A549 (cell line): ENCODE data around the gene SAMD4B. TPM values are rescaled to one million over a fixed set of nuclear protein-coding genes. Genes with fewer than 3 reads are reported as not detected.

ENCODE experiments used
- ATAC-seq, 2 experiments: fragments of 200-7000 bp in 1 of 2; fragments of >200 bp in 1 of 2; cut with Nextera tagmentation in 1 of 2; cut with Tn5 transposase in 1 of 2; 3 replicates each; pipeline versions ENCODE4 v1.8.0 to v1.9.1; 2018 to 2020; ENCODE audit warnings: mild to moderate bottlenecking in 1 of 2, moderate library complexity in 1 of 2
- CTCF ChIA-PET: fragments of 300-600 bp; sonication (Branson Sonifier 250); formaldehyde crosslinking; extraction: SDS; loops from one replicate; lab custom pipeline; 2021; ENCODE audit warnings: antibody characterized with exemption, inconsistent platforms; lab: Yijun Ruan, JAX
- POLR2A ChIA-PET: fragments of 350-600 bp; formaldehyde crosslinking; extraction: SDS; loops from one replicate; lab custom pipeline; 2021; ENCODE audit warnings: antibody characterized with exemption, inconsistent platforms; lab: Yijun Ruan, JAX
- DNase-seq, 2 experiments: peaks; one replicate each; pipeline versions ENCODE4 v3.0.0 to v3.0.0-alpha.2; 2011 to 2016; ENCODE audit warnings: low read depth in 1 of 2, low spot score in 1 of 2
- FAIRE-seq: peaks from 2 replicates; lab custom pipeline; 2011; peaks lifted over from hg19 to GRCh38; lab: Jason Lieb, UNC
- H3K27ac ChIP-seq, 2 experiments: fragments of >200 bp; sonication (Bioruptor Twin); formaldehyde crosslinking; 3 replicates each; pipeline ENCODE4 v1.5.1; 2016 to 2017
- H3K4me1 ChIP-seq: fragments of >200 bp; sonication (Bioruptor Twin); formaldehyde crosslinking; 3 replicates; pipeline ENCODE4 v1.6.1; 2016
- H3K4me2 ChIP-seq: fragments of >200 bp; sonication (Bioruptor Twin); formaldehyde crosslinking; 3 replicates; pipeline ENCODE4 v1.6.1; 2016
- H3K4me3 ChIP-seq: fragments of >200 bp; sonication (Bioruptor Twin); formaldehyde crosslinking; 3 replicates; pipeline ENCODE4 v1.5.1; 2016
- H3K9me3 ChIP-seq: fragments of >200 bp; sonication (Bioruptor Twin); formaldehyde crosslinking; 3 replicates; pipeline ENCODE4 v1.6.1; 2016
- BHLHE40 ChIP-seq: IDR thresholded peaks from 2 replicates; pipeline ENCODE4 v1.6.1; 2012; ENCODE audit warnings: low read depth, low read length, inconsistent platforms
- CBX8 ChIP-seq: fragments of 200-600 bp; sonication (generic); IDR thresholded peaks from 2 replicates; pipeline ENCODE4 v1.6.1; 2016
- CHD2 ChIP-seq: fragments of 150-350 bp; IDR thresholded peaks from 2 replicates; pipeline ENCODE4 v1.6.1; 2014; ENCODE audit warnings: low read length; ENCODE audit not compliant: partially characterized antibody
- EHF ChIP-seq: fragments of 250-450 bp; sonication (Bioruptor Pico); IDR thresholded peaks from 2 replicates; pipeline ENCODE4 v1.5.0; 2020; ENCODE audit warnings: mild to moderate bottlenecking
- EHMT2 ChIP-seq: fragments of 200-600 bp; sonication (generic); IDR thresholded peaks from 2 replicates; pipeline ENCODE4 v1.6.1; 2016; ENCODE audit warnings: antibody characterized with exemption, low read depth, mild to moderate bottlenecking, moderate library complexity
- ESRRA ChIP-seq: fragments of 150-350 bp; IDR thresholded peaks from 2 replicates; pipeline ENCODE4 v1.6.1; 2014; ENCODE audit warnings: mild to moderate bottlenecking, low read length, borderline replicate concordance
- FOXS1 ChIP-seq: fragments of 250-450 bp; sonication (Bioruptor Pico); IDR thresholded peaks from 2 replicates; pipeline ENCODE4 v1.5.0; 2020; ENCODE audit warnings: mild to moderate bottlenecking, moderate library complexity
- HEYL ChIP-seq: fragments of 250-450 bp; sonication (Bioruptor Pico); IDR thresholded peaks from 2 replicates; pipeline ENCODE4 v1.8.0; 2021; ENCODE audit warnings: mild to moderate bottlenecking, moderate library complexity
- HOXB5 ChIP-seq: fragments of 250-450 bp; sonication (Bioruptor Pico); IDR thresholded peaks from 2 replicates; pipeline ENCODE4 v1.5.0; 2020; ENCODE audit warnings: mild to moderate bottlenecking, moderate library complexity
- KDM1A ChIP-seq: fragments of 200-600 bp; sonication (generic); IDR thresholded peaks from 2 replicates; pipeline ENCODE4 v1.6.1; 2016; ENCODE audit warnings: low read depth, mild to moderate bottlenecking
- MAFK ChIP-seq: fragments of 450-650 bp; IDR thresholded peaks from 2 replicates; pipeline ENCODE4 v1.6.1; 2014; ENCODE audit not compliant: partially characterized antibody
- MYC ChIP-seq: IDR thresholded peaks from 2 replicates; pipeline ENCODE4 v1.6.1; 2012; ENCODE audit warnings: mild to moderate bottlenecking, inconsistent platforms, low read length, improper control_type of control experiment, borderline replicate concordance
- NPAS2 ChIP-seq: fragments of 250-450 bp; sonication (Bioruptor Pico); IDR thresholded peaks from 2 replicates; pipeline ENCODE4 v1.8.0; 2022; ENCODE audit warnings: mild to moderate bottlenecking, moderate library complexity, borderline replicate concordance
- NR3C1 ChIP-seq: fragments of >200 bp; sonication (Bioruptor Twin); formaldehyde crosslinking; IDR thresholded peaks from 3 replicates; pipeline ENCODE4 v1.6.1; 2017
- PHF8 ChIP-seq: fragments of 200-600 bp; sonication (generic); IDR thresholded peaks from 2 replicates; pipeline ENCODE4 v1.6.1; 2016; ENCODE audit warnings: low read depth, mild to moderate bottlenecking, antibody characterized with exemption, moderate library complexity, borderline replicate concordance
- POLR2A ChIP-seq: IDR thresholded peaks from 2 replicates; pipeline ENCODE4 v1.6.1; 2012; ENCODE audit warnings: mild to moderate bottlenecking, low read length
- POLR2AphosphoS2 ChIP-seq: conservative IDR thresholded peaks from 2 replicates; pipeline ENCODE4 v1.6.1; 2012; ENCODE audit warnings: low read length, improper control_type of control experiment, inconsistent platforms
- SMC3 ChIP-seq: fragments of >200 bp; sonication (Bioruptor Twin); formaldehyde crosslinking; IDR thresholded peaks from 3 replicates; pipeline ENCODE4 v1.6.1; 2018; ENCODE audit warnings: inconsistent platforms
- SREBF2 ChIP-seq: fragments of 450-650 bp; IDR thresholded peaks from 2 replicates; pipeline ENCODE4 v1.6.1; 2014; ENCODE audit warnings: mild to moderate bottlenecking, moderate library complexity
- TP53 ChIP-seq: fragments of 250-450 bp; sonication (Bioruptor Pico); IDR thresholded peaks from 2 replicates; pipeline ENCODE4 v1.5.0; 2021; ENCODE audit warnings: mild to moderate bottlenecking, moderate library complexity
- WGBS: methylation state at CpG from one replicate; pipeline ENCODE4 v1.1.6; 2017; ENCODE audit errors: missing lambda C conversion rate; 5-methylcytosine and 5-hydroxymethylcytosine counted together
- polyA plus RNA-seq, 4 experiments: library from polyadenylated mRNA; depleted of rRNA in 3 of 4; stranded (reverse); fragments of >200 nt; fragmentation: RNase III in 1 of 4; extraction: RNeasy Plus Mini Kit Qiagen cat#74134 plus additional on column Dnase treatment in 1 of 4; gene quantifications; 2 replicates in 3 of 4; 3 replicates in 1 of 4; pipeline ENCODE4 v1.2.3, GENCODE V29; 2011 to 2017
- TF ChIP-seq, protein P1 (sequence below): fragments of >200 bp; sonication (Bioruptor Twin); formaldehyde crosslinking; IDR thresholded peaks from 3 replicates; pipeline ENCODE4 v1.5.1; 2016
- TF ChIP-seq, protein P2 (sequence below): IDR thresholded peaks from 2 replicates; pipeline ENCODE4 v1.6.1; 2012; ENCODE audit warnings: low read depth, borderline replicate concordance
- TF ChIP-seq, protein P3 (sequence below): IDR thresholded peaks from 2 replicates; pipeline ENCODE4 v1.6.1; 2012
- TF ChIP-seq, protein P4 (sequence below): fragments of 250-450 bp; sonication (Bioruptor Pico); IDR thresholded peaks from 2 replicates; pipeline ENCODE4 v1.5.0; 2020; ENCODE audit warnings: low read depth, mild to moderate bottlenecking, moderate library complexity
- TF ChIP-seq, protein P5 (sequence below): fragments of 450-650 bp; IDR thresholded peaks from 2 replicates; pipeline ENCODE4 v1.6.1; 2014; ENCODE audit warnings: antibody characterized with exemption

SAMD4B gene
- polyA plus RNA-seq, 2 of the 4 experiments (the other 2 are of a cell fraction), result 82.1 to 118 TPM

DNA sequence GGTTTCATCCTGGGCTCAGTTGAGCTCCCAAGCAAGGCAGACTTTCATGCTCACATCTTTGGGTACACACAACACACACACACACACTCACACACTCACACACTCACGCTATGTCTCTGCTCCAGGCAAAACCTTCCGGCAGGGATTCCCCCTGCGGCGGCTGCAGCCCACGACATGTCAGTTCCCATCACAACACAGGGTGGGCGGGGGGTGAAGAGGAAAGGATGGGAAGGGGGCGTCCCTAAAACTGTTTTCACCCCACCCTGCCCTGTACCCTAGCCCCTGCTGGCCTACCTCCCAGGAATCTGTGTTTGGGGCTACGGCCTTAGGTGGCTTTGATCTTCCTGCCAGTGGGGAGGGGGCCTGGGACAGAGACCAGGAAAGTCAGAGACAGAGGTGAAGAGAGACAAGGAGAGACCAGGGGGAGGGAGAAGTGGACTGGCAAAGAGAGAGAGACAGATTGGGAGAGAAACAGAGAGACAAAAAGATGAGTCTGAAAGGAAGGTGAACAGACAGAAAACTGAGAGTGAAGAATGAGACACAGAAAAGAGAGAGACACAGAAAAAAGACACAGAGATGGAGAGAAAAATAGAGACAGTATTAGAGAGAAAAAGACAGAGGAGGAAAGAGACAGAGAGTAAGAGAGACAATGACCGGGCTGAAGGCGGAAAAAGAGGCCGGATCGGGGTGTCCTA, 25.4 kb upstream of the SAMD4B start (continued):
- no peak for TF ChIP-seq SMC3
- TF ChIP-seq POLR2A, result no peak
- no peak for TF ChIP-seq CBX8

DNA sequence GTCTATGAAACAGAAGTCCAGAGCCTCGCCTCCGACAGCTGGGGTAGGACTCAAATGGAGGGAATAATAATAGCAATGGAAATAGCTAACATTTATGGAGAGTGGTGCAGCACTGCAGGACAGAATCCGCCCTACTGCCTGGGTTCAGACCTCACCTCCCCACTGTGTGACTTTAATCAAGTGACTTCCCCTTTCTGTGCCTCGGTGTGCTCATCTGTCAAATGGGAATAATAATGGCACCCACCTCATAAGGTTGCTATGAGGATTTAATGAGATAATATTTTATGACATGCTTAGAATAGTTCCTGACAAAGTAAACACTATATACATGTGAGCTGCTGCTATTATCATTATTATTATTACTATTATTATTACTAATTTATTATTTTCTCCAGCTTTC, 24.7 kb upstream of the SAMD4B start:
- POLR2A ChIA-PET, result no interaction called here
- TF ChIP-seq FOXS1 (CRISPR knock-in tag) (no peak), EHF (CRISPR knock-in tag) (no peak), PHF8 (no peak), POLR2AphosphoS2 (no peak), ESRRA (no peak), NPAS2 (no peak), NR3C1 (no peak), MYC (no peak), HOXB5 (CRISPR knock-in tag) (no peak), EHMT2 (no peak), BHLHE40 (no peak), HEYL (CRISPR knock-in tag) (no peak)
- TF ChIP-seq, protein P1, sequence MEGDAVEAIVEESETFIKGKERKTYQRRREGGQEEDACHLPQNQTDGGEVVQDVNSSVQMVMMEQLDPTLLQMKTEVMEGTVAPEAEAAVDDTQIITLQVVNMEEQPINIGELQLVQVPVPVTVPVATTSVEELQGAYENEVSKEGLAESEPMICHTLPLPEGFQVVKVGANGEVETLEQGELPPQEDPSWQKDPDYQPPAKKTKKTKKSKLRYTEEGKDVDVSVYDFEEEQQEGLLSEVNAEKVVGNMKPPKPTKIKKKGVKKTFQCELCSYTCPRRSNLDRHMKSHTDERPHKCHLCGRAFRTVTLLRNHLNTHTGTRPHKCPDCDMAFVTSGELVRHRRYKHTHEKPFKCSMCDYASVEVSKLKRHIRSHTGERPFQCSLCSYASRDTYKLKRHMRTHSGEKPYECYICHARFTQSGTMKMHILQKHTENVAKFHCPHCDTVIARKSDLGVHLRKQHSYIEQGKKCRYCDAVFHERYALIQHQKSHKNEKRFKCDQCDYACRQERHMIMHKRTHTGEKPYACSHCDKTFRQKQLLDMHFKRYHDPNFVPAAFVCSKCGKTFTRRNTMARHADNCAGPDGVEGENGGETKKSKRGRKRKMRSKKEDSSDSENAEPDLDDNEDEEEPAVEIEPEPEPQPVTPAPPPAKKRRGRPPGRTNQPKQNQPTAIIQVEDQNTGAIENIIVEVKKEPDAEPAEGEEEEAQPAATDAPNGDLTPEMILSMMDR, result no peak
- TF ChIP-seq, protein P2, sequence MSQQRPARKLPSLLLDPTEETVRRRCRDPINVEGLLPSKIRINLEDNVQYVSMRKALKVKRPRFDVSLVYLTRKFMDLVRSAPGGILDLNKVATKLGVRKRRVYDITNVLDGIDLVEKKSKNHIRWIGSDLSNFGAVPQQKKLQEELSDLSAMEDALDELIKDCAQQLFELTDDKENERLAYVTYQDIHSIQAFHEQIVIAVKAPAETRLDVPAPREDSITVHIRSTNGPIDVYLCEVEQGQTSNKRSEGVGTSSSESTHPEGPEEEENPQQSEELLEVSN, result no peak
- TF ChIP-seq, protein P3, sequence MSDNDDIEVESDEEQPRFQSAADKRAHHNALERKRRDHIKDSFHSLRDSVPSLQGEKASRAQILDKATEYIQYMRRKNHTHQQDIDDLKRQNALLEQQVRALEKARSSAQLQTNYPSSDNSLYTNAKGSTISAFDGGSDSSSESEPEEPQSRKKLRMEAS, result no peak
- TF ChIP-seq, protein P4, sequence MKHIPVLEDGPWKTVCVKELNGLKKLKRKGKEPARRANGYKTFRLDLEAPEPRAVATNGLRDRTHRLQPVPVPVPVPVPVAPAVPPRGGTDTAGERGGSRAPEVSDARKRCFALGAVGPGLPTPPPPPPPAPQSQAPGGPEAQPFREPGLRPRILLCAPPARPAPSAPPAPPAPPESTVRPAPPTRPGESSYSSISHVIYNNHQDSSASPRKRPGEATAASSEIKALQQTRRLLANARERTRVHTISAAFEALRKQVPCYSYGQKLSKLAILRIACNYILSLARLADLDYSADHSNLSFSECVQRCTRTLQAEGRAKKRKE, result no peak
- Histone ChIP-seq H3K4me3 (no peak overlapping the region), H3K4me2 (no peak overlapping the region), H3K4me1 (peaks cover 8% of the 10 kb centered on the region), H3K27ac (no peak overlapping the region), H3K9me3 (no peaks in the 10 kb centered on the region)
- no peak for FAIRE-seq
- WGBS, result 89% methylated on average over 4 of the region's 4 CpGs
- no peak for DNase-seq
- no peak for ATAC-seq
- CTCF ChIA-PET, result interaction anchor here (1.0 to 9.1 kb wide), 4 partner anchors 10 to 208 kb away, joined by 3 to 86 read pairs (median 6); no protein-coding TSS in a partner anchor

- DNase-seq (no peak), FAIRE-seq (no peak), ATAC-seq (no peak)
- H3K4me2 ChIP-seq, result no peak overlapping the region
- TF ChIP-seq CHD2 (no peak), MAFK (no peak), EHF (CRISPR knock-in tag) (no peak), SREBF2 (no peak), KDM1A (no peak), TP53 (CRISPR knock-in tag) (0 out of 2 replicates have a peak, but pooled peaks have one; percentile 35)
- TF ChIP-seq, protein P5, sequence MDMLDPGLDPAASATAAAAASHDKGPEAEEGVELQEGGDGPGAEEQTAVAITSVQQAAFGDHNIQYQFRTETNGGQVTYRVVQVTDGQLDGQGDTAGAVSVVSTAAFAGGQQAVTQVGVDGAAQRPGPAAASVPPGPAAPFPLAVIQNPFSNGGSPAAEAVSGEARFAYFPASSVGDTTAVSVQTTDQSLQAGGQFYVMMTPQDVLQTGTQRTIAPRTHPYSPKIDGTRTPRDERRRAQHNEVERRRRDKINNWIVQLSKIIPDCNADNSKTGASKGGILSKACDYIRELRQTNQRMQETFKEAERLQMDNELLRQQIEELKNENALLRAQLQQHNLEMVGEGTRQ, result no peak
- no peaks in the 10 kb centered on the region for H3K9me3 ChIP-seq
- 92% methylated on average over 5 of the region's 5 CpGs for WGBS
- peaks cover 8% of the 10 kb centered on the region for H3K4me1 ChIP-seq
- CTCF ChIA-PET, result interaction anchor here (1.0 to 9.1 kb wide), 3 partner anchors 10 to 196 kb away, joined by 3 to 86 read pairs (median 5); no protein-coding TSS in a partner anchor
- POLR2A ChIA-PET, result no interaction called here
- no peak overlapping the region for H3K27ac ChIP-seq
- no peak overlapping the region for H3K4me3 ChIP-seq
These were observed 24.1 kb upstream of the SAMD4B start for GRCh38 chr19:39318071-39318470.
